ENCODE results near the gene LCNL1.

LCNL1 gene

GRCh38 chr9:136982232-136983051 lies at the start of gene LCNL1:
LCNL1 (plus strand) TSS chr9:136982993; CDS start chr9:136983587, 594 bp downstream.
- no peak for DNase-seq (ENCODE audit: low spot score)

GRCh38 chr9:136934277-136934676 lies 48.5 kb upstream of the LCNL1 start:
- DNase-seq (ENCODE audit: low spot score): no peak

- DNase-seq (ENCODE audit: low spot score): no peak
Observed at GRCh38 chr9:136935651-136936050, 47.1 kb upstream of the LCNL1 start.

GRCh38 chr9:136936645-136937170 lies 46.1 kb upstream of the LCNL1 start:
- no peak for DNase-seq (ENCODE audit: low spot score)

GRCh38 chr9:136937186-136938001 lies 45.4 kb upstream of the LCNL1 start:
- no peak for DNase-seq (ENCODE audit: low spot score)

- DNase-seq (ENCODE audit: low spot score): no peak
Observed at GRCh38 chr9:136939431-136939995, 43.3 kb upstream of the LCNL1 start.

- peak; percentile 39 for DNase-seq (ENCODE audit: low spot score)
Observed at GRCh38 chr9:136939996-136940525, 42.7 kb upstream of the LCNL1 start.

- peak; percentile 43 for DNase-seq (ENCODE audit: low spot score)
Observed at GRCh38 chr9:136940526-136941230, 42.1 kb upstream of the LCNL1 start.

GRCh38 chr9:136941231-136942111 lies 41.3 kb upstream of the LCNL1 start:
- DNase-seq (ENCODE audit: low spot score): peak; percentile 42

GRCh38 chr9:136942112-136942880 lies 40.5 kb upstream of the LCNL1 start:
- DNase-seq (ENCODE audit: low spot score): no peak

- no peak for DNase-seq (ENCODE audit: low spot score)
Observed at GRCh38 chr9:136942881-136943230, 39.9 kb upstream of the LCNL1 start.

GRCh38 chr9:136943291-136944211 lies 39.2 kb upstream of the LCNL1 start:
- no peak for DNase-seq (ENCODE audit: low spot score)

GRCh38 chr9:136944212-136944518 lies 38.6 kb upstream of the LCNL1 start:
- DNase-seq (ENCODE audit: low spot score): no peak

- peak; percentile 97 for DNase-seq (ENCODE audit: low spot score)
Observed at GRCh38 chr9:136944519-136945332, 38.1 kb upstream of the LCNL1 start, which contains the start of the genes C8G and FBXW5. C8G (plus strand) TSS chr9:136945243; CDS start chr9:136945321, 78 bp downstream. FBXW5 (minus strand) TSS chr9:136944738; CDS start chr9:136944083, 655 bp downstream.

- no peak for DNase-seq (ENCODE audit: low spot score)
Observed at GRCh38 chr9:136945333-136946227, 37.2 kb upstream of the LCNL1 start.

- no peak for DNase-seq (ENCODE audit: low spot score)
Observed at GRCh38 chr9:136946228-136947027, 36.4 kb upstream of the LCNL1 start.
